22Rv1 (cell line): Measurements from ENCODE around the gene TSHZ1.

Experiments used
- CTCF ChIP-seq: fragments of 450-650 bp; IDR thresholded peaks from 2 replicates; pipeline ENCODE4 v1.5.1; 2017; ENCODE audit warnings: mild to moderate bottlenecking
- ZFX ChIP-seq: fragments of 450-650 bp; IDR thresholded peaks from 2 replicates; pipeline ENCODE4 v1.6.1; 2017; ENCODE audit warnings: antibody characterized with exemption, borderline replicate concordance

- TF ChIP-seq CTCF (no peak), ZFX (no peak)
Observed at GRCh38 chr18:75317300-75317699, 106.7 kb downstream of the TSHZ1 start.
